Mesenchymal stem cell (in vitro differentiated cells and primary cell): ENCODE data around the gene USB1.

ENCODE experiments used
- DNase-seq: peaks from one replicate; pipeline ENCODE4 v3.0.0-alpha.2; 2013
- H2AFZ ChIP-seq: one replicate; pipeline ENCODE4 v1.6.1; 2013; ENCODE audit warnings: low read depth, mild to moderate bottlenecking, control low read depth, inconsistent platforms, low read length, moderate library complexity
- H2AK5ac ChIP-seq: 2 replicates; pipeline ENCODE4 v1.6.1; 2013; ENCODE audit warnings: low read length, moderate library complexity, mild to moderate bottlenecking, inconsistent platforms; ENCODE audit not compliant: severe bottlenecking
- H2BK120ac ChIP-seq: one replicate; pipeline ENCODE4 v1.6.1; 2013; ENCODE audit warnings: low read depth, mild to moderate bottlenecking, inconsistent platforms, low read length, moderate library complexity
- H2BK12ac ChIP-seq, 2 experiments: one replicate each; pipeline ENCODE4 v1.6.1; 2013; ENCODE audit warnings: inconsistent platforms in 2 of 2, low read length in 2 of 2, mild to moderate bottlenecking in 2 of 2, moderate library complexity in 2 of 2, control low read depth in 1 of 2
- H2BK15ac ChIP-seq: one replicate; pipeline ENCODE4 v1.6.1; 2013; ENCODE audit warnings: mild to moderate bottlenecking, low read depth, inconsistent platforms; ENCODE audit not compliant: poor library complexity, severe bottlenecking
- H2BK5ac ChIP-seq: 2 replicates; pipeline ENCODE4 v1.6.1; 2013; ENCODE audit warnings: low read depth, mild to moderate bottlenecking, low read length, control low read depth, inconsistent platforms; ENCODE audit not compliant: poor library complexity, severe bottlenecking
- H3K14ac ChIP-seq, 2 experiments: one replicate each; pipeline ENCODE4 v1.6.1; 2013; ENCODE audit warnings: inconsistent platforms in 2 of 2, low read length in 2 of 2, control low read depth in 1 of 2, mild to moderate bottlenecking in 1 of 2, moderate library complexity in 1 of 2
- H3K18ac ChIP-seq, 2 experiments: one replicate each; pipeline ENCODE4 v1.6.1; 2013; ENCODE audit warnings: inconsistent platforms in 2 of 2, low read length in 2 of 2, control low read depth in 1 of 2, low read depth in 1 of 2, mild to moderate bottlenecking in 1 of 2
- H3K23ac ChIP-seq, 2 experiments: one replicate each; pipeline ENCODE4 v1.6.1; 2013; ENCODE audit warnings: inconsistent platforms in 2 of 2, low read length in 2 of 2, mild to moderate bottlenecking in 2 of 2, moderate library complexity in 2 of 2, control low read depth in 1 of 2
- H3K27ac ChIP-seq: 2 replicates; pipeline ENCODE4 v1.5.1; 2013; ENCODE audit warnings: mild to moderate bottlenecking, moderate library complexity, low read length, control low read depth, inconsistent platforms; ENCODE audit not compliant: poor library complexity, severe bottlenecking
- H3K27me3 ChIP-seq, 2 experiments: 2 replicates each; pipeline versions ENCODE4 v1.6.1 to v1.7.0; 2013; ENCODE audit warnings: low read length in 2 of 2, mild to moderate bottlenecking in 2 of 2, moderate library complexity in 2 of 2, control low read depth in 1 of 2, inconsistent platforms in 1 of 2; ENCODE audit not compliant: control insufficient read depth in 1 of 2, insufficient read depth in 1 of 2
- H3K36me3 ChIP-seq, 2 experiments: 2 replicates each; pipeline versions ENCODE4 v1.6.1 to v1.7.0; 2013; ENCODE audit warnings: low read length in 2 of 2, control low read depth in 1 of 2, inconsistent platforms in 1 of 2, low read depth in 1 of 2, mild to moderate bottlenecking in 1 of 2; ENCODE audit not compliant: insufficient read depth in 2 of 2, control insufficient read depth in 1 of 2
- H3K4ac ChIP-seq, 2 experiments: one replicate each; pipeline ENCODE4 v1.6.1; 2013; ENCODE audit warnings: inconsistent platforms in 2 of 2, low read length in 2 of 2, mild to moderate bottlenecking in 2 of 2, moderate library complexity in 2 of 2, control low read depth in 1 of 2, low read depth in 1 of 2
- H3K4me1 ChIP-seq: 2 replicates; pipeline ENCODE4 v1.6.1; 2013; ENCODE audit warnings: low read depth, low read length, control low read depth; ENCODE audit not compliant: control insufficient read depth, insufficient read depth
- H3K4me2 ChIP-seq: 2 replicates; pipeline ENCODE4 v1.6.1; 2013; ENCODE audit warnings: low read length, mild to moderate bottlenecking, inconsistent platforms; ENCODE audit not compliant: poor library complexity, severe bottlenecking
- H3K4me3 ChIP-seq, 2 experiments: 2 replicates each; pipeline versions ENCODE4 v1.5.1 to v1.7.0; 2013; ENCODE audit warnings: low read length in 2 of 2, mild to moderate bottlenecking in 2 of 2, control low read depth in 1 of 2, low read depth in 1 of 2; ENCODE audit not compliant: insufficient read depth in 1 of 2
- H3K79me1 ChIP-seq: replicated peaks from 2 replicates; pipeline ENCODE4 v1.6.1; 2013; ENCODE audit warnings: mild to moderate bottlenecking, control low read depth, low read length, inconsistent platforms; ENCODE audit not compliant: poor library complexity, severe bottlenecking
- H3K9ac ChIP-seq: 2 replicates; pipeline ENCODE4 v1.7.0; 2013; ENCODE audit warnings: mild to moderate bottlenecking, low read length, moderate library complexity
- H3K9me3 ChIP-seq: 2 replicates; pipeline ENCODE4 v1.7.0; 2013; ENCODE audit warnings: mild to moderate bottlenecking, low read length; ENCODE audit not compliant: control insufficient read depth
- H4K8ac ChIP-seq: one replicate; pipeline ENCODE4 v1.6.1; 2013; ENCODE audit warnings: inconsistent platforms, mild to moderate bottlenecking, low read length, moderate library complexity
- H4K91ac ChIP-seq: one replicate; pipeline ENCODE4 v1.6.1; 2013; ENCODE audit warnings: mild to moderate bottlenecking, low read length, inconsistent platforms
- WGBS: methylation state at CpG from one replicate; pipeline ENCODE4 v1.1.7; 2013; ENCODE audit warnings: mixed read lengths; 5-methylcytosine and 5-hydroxymethylcytosine counted together

The USB1 gene

GRCh38 chr16:58040496-58040846 lies 39.3 kb downstream of the USB1 start:
- H3K27me3 ChIP-seq, result peaks cover 0 to 11% of the 10 kb centered on the region in 2 experiments
- H2BK15ac ChIP-seq, result no peak overlapping the region
- H3K18ac ChIP-seq, result no peak overlapping the region
- H3K23ac ChIP-seq, result no peak overlapping the region
- no peak for DNase-seq
- no peak overlapping the region for H4K91ac ChIP-seq
- peaks cover 2% of the 10 kb centered on the region for H3K4me1 ChIP-seq
- WGBS, result 96% methylated on average over 12 of the region's 12 CpGs
- H3K4me2 ChIP-seq, result no peak overlapping the region
- H2BK5ac ChIP-seq, result no peak overlapping the region
- no peak overlapping the region for H4K8ac ChIP-seq
- no peak overlapping the region for H2AK5ac ChIP-seq
- H2BK12ac ChIP-seq, result no peak overlapping the region
- H3K9ac ChIP-seq, result no peak overlapping the region
- no peak overlapping the region for H3K14ac ChIP-seq
- no peaks in the 10 kb centered on the region for H3K79me1 ChIP-seq
- H3K27ac ChIP-seq, result no peak overlapping the region
- H3K9me3 ChIP-seq, result no peaks in the 10 kb centered on the region
- peaks cover 0 to 71% of the 10 kb centered on the region in 2 experiments for H3K36me3 ChIP-seq
- no peak overlapping the region for H3K4ac ChIP-seq
- no peak overlapping the region for H3K4me3 ChIP-seq
- H2BK120ac ChIP-seq, result no peak overlapping the region
- no peak overlapping the region for H2AFZ ChIP-seq

- Histone ChIP-seq H2AK5ac (no peak overlapping the region), H3K14ac (no peak overlapping the region), H2BK5ac (no peak overlapping the region), H3K9ac (no peak overlapping the region), H3K9me3 (no peaks in the 10 kb centered on the region), H3K18ac (no peak overlapping the region), H4K8ac (no peak overlapping the region), H3K4me2 (no peak overlapping the region), H2BK12ac (no peak overlapping the region), H3K27me3 (peaks cover 0 to 8% of the 10 kb centered on the region in 2 experiments), H2BK15ac (no peak overlapping the region), H3K79me1 (no peaks in the 10 kb centered on the region), H4K91ac (no peak overlapping the region), H3K4me3 (no peak overlapping the region), H3K36me3 (peaks cover 0 to 74% of the 10 kb centered on the region in 2 experiments), H3K27ac (no peak overlapping the region), H3K4me1 (peaks cover 2% of the 10 kb centered on the region), H3K23ac (no peak overlapping the region), H2BK120ac (no peak overlapping the region), H2AFZ (no peak overlapping the region), H3K4ac (no peak overlapping the region)
- no peak for DNase-seq
- WGBS, result 89% methylated on average over 14 of the region's 14 CpGs
Measured at GRCh38 chr16:58040945-58041627, 39.9 kb downstream of the USB1 start.

DNA sequence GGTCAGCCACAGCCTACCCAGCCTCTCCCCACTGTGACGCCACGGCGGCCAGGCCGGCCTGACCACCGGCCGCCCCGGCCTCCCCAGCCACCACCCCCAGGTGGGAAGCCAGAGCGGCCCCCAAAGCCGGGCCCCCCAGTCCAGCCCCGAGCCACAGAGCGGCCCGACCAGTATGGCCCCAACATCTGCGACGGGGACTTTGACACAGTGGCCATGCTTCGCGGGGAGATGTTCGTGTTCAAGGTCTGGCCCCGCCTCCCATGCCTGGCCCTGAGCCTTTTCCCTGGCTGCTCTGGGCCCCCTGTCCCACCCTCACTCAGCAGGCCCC lies 40.4 kb downstream of the USB1 start:
- H3K23ac ChIP-seq, result no peak overlapping the region
- H2BK12ac ChIP-seq, result no peak overlapping the region
- no peaks in the 10 kb centered on the region for H3K9me3 ChIP-seq
- no peak overlapping the region for H3K27ac ChIP-seq
- no peak overlapping the region for H3K4ac ChIP-seq
- no peak overlapping the region for H3K18ac ChIP-seq
- no peak overlapping the region for H2AK5ac ChIP-seq
- H4K91ac ChIP-seq, result no peak overlapping the region
- peaks cover 2% of the 10 kb centered on the region for H3K4me1 ChIP-seq
- H3K79me1 ChIP-seq, result no peaks in the 10 kb centered on the region
- H3K9ac ChIP-seq, result no peak overlapping the region
- H4K8ac ChIP-seq, result no peak overlapping the region
- H3K36me3 ChIP-seq, result peaks cover 0 to 74% of the 10 kb centered on the region in 2 experiments
- DNase-seq, result no peak
- no peak overlapping the region for H3K4me2 ChIP-seq
- WGBS, result 90% methylated on average over 18 of the region's 18 CpGs
- H2AFZ ChIP-seq, result no peak overlapping the region
- no peak overlapping the region for H2BK120ac ChIP-seq
- no peak overlapping the region for H3K4me3 ChIP-seq
- H2BK15ac ChIP-seq, result no peak overlapping the region
- H2BK5ac ChIP-seq, result no peak overlapping the region
- H3K27me3 ChIP-seq, result peaks cover 0 to 7% of the 10 kb centered on the region in 2 experiments
- H3K14ac ChIP-seq, result no peak overlapping the region

DNA sequence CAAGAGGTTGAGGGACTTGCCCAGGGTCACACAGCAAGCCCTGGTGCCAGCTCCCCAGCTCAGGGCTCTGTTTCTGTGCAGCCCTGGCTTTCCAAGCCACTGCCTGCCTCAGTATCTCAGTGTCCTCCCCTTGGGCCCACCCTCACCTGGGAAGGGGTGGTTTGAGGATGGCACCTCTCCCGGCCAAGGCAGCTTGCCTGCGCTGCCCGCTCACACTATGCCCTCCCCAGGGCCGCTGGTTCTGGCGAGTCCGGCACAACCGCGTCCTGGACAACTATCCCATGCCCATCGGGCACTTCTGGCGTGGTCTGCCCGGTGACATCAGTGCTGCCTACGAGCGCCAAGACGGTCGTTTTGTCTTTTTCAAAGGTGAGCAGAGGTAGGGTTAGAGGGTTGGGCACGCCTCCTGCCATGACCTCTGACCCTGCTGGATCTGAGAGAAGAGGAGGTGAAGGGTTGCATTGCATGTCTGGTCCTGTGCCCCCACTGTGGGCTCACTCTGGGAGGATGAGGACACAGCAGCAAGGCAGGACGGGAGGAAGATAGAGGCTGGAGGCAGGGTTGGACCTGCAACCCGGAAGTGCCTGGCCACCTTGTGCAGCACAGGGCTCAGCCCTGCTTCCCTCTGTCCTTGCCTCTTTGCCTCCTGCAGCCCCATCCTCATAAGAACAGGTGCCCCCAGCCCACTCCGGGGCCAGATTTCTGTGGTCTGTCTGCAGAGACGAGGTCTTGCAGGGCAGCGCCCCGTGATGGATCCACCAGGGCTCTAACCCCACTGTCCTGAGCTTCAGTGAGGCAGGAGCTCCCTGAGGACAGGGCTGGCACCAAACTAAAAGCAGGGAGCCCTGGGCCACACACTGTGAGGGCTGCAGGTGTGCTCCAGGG lies 41.0 kb downstream of the USB1 start:
- H3K27me3 ChIP-seq, result peaks cover 0 to 4% of the 10 kb centered on the region in 2 experiments
- 94% methylated on average over 22 of the region's 22 CpGs for WGBS
- H2BK5ac ChIP-seq, result no peak overlapping the region
- H3K9ac ChIP-seq, result no peak overlapping the region
- H2BK12ac ChIP-seq, result no peak overlapping the region
- no peak for DNase-seq
- no peaks in the 10 kb centered on the region for H3K9me3 ChIP-seq
- no peak overlapping the region for H4K91ac ChIP-seq
- H3K79me1 ChIP-seq, result no peaks in the 10 kb centered on the region
- H2BK120ac ChIP-seq, result no peak overlapping the region
- no peak overlapping the region for H3K23ac ChIP-seq
- no peak overlapping the region for H3K18ac ChIP-seq
- H3K4me3 ChIP-seq, result no peak overlapping the region
- H2BK15ac ChIP-seq, result no peak overlapping the region
- no peak overlapping the region for H2AFZ ChIP-seq
- peaks cover 2% of the 10 kb centered on the region for H3K4me1 ChIP-seq
- H3K14ac ChIP-seq, result no peak overlapping the region
- H3K27ac ChIP-seq, result no peak overlapping the region
- no peak overlapping the region for H2AK5ac ChIP-seq
- no peak overlapping the region for H3K4ac ChIP-seq
- no peak overlapping the region for H4K8ac ChIP-seq
- H3K4me2 ChIP-seq, result no peak overlapping the region
- H3K36me3 ChIP-seq, result peaks cover 0 to 70% of the 10 kb centered on the region in 2 experiments
